SHP77 treated with DMSO at 0.1 percent for 48 hours (cell line): ENCODE results near the gene SLIT3.
"Not testable (repeated sequence)": the region's sequence is repeated elsewhere in the genome, so short reads cannot be mapped to it uniquely, and the experiment has no call there.

Experiments
- DNase-seq: peaks from one replicate; lab custom pipeline; 2025; lab: John Stamatoyannopoulos, UW

Gene SLIT3

DNA sequence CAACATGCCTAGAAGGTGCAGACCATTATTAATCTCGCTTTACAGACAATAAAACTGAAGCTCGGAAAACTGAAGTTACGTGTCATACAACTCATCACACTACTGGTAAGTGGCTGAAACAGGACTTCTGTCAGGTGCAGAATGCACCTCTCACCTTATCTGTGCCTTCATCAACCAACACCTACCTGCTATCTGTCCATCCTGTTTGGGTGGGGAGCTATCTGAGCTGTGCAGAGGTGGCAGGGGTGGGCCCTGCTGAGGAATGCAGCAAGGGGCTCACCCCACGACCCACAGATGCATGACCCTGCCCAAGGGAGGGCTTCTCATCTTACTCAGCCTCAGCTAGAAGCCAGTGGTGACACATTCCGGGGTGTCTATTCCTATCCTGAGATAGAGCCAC is 81.6 kb downstream of the SLIT3 start:
- no peak for DNase-seq

GRCh38 chr5:169218861-169219260 is 82.1 kb downstream of the SLIT3 start:
- no peak for DNase-seq

DNA sequence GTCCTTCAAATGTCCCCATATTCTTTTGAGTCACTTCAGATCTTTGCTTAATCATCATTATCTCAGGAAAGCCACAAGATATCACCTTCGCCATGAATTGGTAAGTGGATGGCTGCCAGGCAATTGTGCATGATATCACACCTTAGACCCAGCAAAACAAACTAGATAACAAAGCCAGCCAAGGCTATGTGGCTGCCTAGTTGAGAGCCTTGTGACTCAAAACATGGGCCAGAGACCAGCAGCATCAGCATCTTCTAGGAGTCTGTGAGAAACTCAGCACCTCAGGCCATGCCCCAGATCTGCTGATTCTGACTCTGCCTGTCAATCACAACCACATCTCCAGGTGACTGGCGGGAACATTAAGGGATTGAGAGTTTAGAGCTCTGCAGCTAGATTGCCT is 82.8 kb downstream of the SLIT3 start:
- no peak for DNase-seq

DNA sequence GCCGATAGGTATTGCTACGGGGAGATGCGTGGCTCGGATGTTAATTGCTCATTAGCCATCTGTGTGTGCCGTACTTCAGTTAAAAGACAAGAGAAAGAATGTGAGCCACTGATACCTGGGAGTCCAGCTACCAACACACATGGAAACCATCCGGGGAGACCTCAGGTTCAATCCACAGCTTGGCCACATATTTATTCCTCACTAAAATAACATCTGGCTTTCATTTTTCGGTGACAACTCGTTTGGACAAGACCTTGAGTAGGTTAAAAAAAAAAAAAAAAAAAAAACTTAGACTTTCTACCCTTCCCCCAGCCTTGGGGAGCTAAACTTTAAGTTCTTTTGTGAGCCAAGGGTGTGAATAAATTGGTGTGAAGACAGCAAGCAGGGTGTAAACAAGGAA is 84.1 kb downstream of the SLIT3 start:
- DNase-seq = no peak

- DNase-seq = no peak
These were observed 87.5 kb downstream of the SLIT3 start for GRCh38 chr5:169213479-169213878.

DNA sequence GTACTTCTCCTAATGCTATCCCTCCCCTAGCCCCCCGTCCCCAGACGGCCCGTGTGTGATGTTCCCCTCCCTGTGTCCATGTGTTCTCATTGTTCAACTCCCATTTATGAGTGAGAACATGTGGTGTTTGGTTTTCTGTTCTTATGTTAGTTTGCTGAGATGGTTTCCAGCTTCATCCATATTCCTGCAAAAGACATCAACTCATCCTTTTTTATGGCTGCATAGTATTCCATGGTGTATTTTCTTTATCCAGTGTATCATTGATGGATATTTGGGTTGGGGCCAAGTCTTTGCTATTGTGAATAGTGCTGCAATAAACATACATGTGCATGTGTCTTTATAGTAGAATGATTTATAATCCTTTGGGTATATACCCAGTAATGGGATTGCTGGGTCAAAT is 89.2 kb downstream of the SLIT3 start:
- not testable (repeated sequence) for DNase-seq

GRCh38 chr5:169204788-169205400 is 96.0 kb downstream of the SLIT3 start:
- no peak for DNase-seq

GRCh38 chr5:169202969-169203368 is 98.0 kb downstream of the SLIT3 start:
- no peak for DNase-seq

DNA sequence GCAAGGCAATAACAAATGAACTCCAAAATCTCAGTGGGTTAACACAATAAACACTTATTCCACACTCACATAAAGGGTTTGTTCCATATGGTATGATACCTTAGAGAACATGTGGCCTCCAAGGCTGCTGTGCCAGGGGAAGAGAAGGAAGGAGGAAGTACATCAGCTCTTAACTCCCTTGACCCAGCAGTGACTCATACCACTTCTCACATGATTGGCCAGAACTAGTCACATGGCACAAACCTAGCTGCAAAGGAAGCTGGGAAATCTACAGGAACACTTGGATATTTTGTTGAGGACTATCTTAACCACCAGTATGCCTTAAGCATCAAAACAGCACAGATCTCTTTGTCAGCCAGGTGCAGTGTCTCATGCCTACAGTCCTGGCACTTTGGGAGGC is 99.3 kb downstream of the SLIT3 start:
- DNase-seq = no peak

DNA sequence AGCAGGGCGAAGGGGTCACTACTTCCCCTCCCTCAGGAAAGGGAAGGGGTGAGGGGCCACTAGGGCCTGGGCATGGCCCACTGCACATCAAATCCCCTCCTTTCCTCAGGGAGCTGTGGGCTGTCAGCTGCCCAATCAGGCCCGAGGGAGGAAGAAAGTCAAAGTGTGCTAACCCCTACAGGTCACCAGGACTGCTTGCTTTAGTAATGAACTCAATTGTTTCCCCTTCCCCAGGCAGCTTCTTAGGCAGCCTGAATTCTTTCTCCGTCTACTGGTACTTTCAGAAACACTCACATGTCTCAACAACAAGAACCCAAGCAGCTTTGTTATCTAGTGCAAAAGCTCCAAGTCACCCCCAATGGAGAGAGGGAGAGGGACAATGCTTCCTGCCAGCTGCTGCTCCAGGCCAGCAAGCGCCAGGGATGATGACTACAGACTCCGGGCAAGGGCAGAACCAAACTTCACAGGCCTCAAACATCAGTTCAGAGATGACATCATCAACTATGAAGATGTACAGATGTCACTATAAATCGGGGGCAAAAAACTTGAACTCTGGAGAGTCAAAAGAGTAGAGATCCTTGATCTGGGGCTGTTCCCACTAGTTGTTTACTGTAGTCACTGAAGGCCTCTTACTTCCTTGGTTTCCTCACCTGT is 100.7 kb downstream of the SLIT3 start:
- no peak for DNase-seq

- DNase-seq = no peak
These were observed 103.6 kb downstream of the SLIT3 start for GRCh38 chr5:169197343-169197742.

DNA sequence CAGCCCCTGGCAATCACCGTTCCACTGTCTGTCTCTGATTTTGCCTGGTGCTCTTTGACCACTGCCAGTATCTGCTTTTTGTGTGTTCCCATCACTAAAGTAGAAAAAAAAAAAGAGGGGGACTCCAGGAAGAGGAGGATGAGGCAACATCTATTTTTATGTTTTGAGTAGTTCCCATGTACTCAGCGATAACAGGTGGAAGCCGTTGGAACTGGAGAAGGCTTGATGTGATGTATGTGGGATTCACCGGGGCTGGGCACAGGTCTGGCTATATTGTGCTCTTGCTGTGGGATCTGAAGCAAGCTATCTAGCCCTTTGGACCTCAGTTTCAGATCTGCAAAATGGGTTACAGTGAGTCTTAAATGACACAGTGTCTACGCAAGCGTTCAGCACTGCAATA is 104.9 kb downstream of the SLIT3 start:
- DNase-seq = no peak

DNA sequence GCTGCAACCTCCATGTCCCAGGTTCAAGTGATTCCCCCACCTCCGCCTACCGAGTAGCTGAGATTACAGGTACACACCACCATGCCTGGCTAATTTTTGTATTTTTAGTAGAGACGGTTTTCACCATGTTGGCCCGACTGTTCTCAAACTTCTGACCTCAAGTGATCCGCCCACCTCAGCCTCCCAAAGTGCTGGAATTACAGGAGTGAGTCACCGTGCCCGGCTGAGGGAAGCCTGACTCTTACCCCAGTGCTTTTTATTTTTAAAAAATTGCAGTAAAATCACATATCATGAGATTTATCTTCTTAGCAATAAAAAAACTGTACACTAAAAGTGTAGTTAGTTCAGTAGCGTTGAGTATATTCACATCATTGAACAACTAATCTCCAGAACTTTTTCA is 105.3 kb downstream of the SLIT3 start:
- DNase-seq = no peak

- DNase-seq = no peak
These were observed 108.4 kb downstream of the SLIT3 start for GRCh38 chr5:169192536-169192935.

DNA sequence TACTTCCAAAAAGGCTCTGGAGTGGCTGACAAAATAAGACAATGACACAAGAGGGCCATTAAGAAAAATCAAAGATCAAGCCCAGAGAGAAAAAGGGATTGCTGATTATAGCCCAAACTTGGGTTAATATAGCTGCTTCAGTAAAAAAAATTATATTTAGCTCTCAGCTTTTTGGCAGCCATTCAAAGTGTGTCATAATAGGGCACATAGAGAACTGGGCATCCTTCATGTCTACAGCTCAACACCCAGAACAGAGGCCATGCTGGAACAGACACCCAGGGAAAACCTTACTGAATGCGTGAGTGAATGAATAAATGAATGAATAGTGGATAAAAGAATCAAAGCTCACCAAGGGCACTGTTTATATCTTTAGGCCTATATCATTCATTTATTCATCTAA is 110.1 kb downstream of the SLIT3 start:
- no peak for DNase-seq

DNA sequence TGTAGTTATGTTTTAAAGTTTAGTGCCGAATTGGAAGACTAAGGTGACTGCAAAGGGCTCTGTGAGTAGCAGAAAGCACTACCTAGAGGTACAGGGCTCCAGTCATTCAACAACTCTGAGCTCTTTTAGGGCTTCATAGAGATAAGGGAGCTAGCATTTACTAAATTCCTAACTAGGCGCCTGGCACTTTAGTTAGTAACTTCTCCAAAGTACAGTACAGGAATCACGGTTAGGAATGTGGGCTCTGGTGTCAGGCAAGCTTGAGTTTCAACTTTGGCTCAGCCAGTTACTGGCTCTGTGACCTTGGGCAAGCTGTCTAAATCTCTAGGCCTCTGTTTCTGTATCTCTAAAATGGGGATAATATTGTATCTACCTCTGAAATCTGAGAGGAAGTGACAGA is 115.3 kb downstream of the SLIT3 start:
- no peak for DNase-seq

- no peak for DNase-seq
These were observed 117.4 kb downstream of the SLIT3 start for GRCh38 chr5:169183576-169183975.

DNA sequence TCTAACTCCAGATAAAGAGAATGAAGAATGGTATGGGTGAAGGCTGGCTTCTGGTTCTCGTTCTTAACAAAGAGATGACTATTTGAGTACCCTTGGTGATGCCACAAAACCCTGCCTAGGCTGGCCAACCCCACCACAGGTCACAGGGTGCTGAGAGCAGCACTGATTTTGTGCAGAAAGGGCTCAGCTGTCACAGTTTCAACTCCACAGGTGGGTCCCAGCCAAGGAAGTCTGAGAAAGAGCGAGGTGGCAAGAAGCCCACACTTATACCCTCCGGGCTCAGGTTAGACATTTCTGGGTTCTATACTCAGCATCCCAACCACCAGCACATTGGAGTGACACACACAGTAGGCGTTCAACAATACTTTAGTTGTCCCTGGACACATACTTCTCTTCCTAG is 118.1 kb downstream of the SLIT3 start:
- no peak for DNase-seq

DNA sequence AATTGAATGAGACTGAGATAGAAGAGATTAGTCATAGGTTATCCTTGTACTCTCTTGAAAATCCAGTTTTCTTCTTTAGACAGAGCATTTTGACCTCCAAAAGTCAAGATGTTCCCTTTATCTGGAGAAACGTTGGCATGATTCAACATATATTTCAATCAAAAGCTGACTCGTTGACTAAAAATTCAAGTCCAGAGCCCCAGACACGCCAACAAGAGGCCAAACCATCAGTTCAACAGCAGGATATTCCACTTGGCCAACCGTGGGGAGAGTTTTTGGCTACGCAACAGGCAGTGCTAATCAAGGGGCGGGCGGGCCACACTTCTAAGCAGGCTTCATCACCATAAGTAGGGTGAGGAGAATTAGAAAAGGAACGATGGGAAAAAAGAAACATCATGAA is 119.1 kb downstream of the SLIT3 start:
- no peak for DNase-seq

GRCh38 chr5:169178754-169179153 is 122.2 kb downstream of the SLIT3 start:
- DNase-seq = no peak

GRCh38 chr5:169178274-169178673 is 122.7 kb downstream of the SLIT3 start:
- DNase-seq = no peak

GRCh38 chr5:169176709-169177694 is 123.9 kb downstream of the SLIT3 start:
- no peak for DNase-seq

- DNase-seq = no peak
These were observed 125.2 kb downstream of the SLIT3 start for GRCh38 chr5:169175733-169176132.
